B cell (primary cell): ENCODE measurements around the gene CAMK2B. TPM values are rescaled to one million over a fixed set of nuclear protein-coding genes. Genes with fewer than 3 reads are reported as not detected.

Experiments used
- ATAC-seq: fragments of 200-7000 bp; cut with Tn5 transposase; one replicate; pipeline ENCODE4 v1.10.0; 2021; ENCODE audit warnings: low read depth, mild to moderate bottlenecking, moderate number of reproducible peaks, moderate library complexity
- CTCF ChIA-PET: fragments of 350-600 bp; sonication (Branson Sonifier 250); formaldehyde crosslinking; loops from one replicate; lab custom pipeline; 2021; ENCODE audit warnings: antibody characterized with exemption, inconsistent platforms; lab: Charles Lee
- POLR2A ChIA-PET: fragments of 350-600 bp; sonication (Branson Sonifier 250); formaldehyde crosslinking; loops from one replicate; lab custom pipeline; 2021; ENCODE audit warnings: antibody characterized with exemption; lab: Charles Lee
- DNase-seq: peaks from one replicate; pipeline ENCODE4 v3.0.0; 2013
- H2AFZ ChIP-seq: 2 replicates; pipeline ENCODE4 v1.6.1; 2012; ENCODE audit warnings: mild to moderate bottlenecking, low read depth, low read length; ENCODE audit not compliant: insufficient read depth, poor library complexity, severe bottlenecking
- H3K27ac ChIP-seq, 2 donors: 1 replicate in 1 of 2; 2 replicates in 1 of 2; pipeline ENCODE4 v1.5.1; 2012 to 2013; ENCODE audit warnings: low read length in 2 of 2, mild to moderate bottlenecking in 2 of 2, moderate library complexity in 1 of 2
- H3K27me3 ChIP-seq, 4 experiments: fragments of 200-600 bp in 1 of 4; sonication (generic) in 1 of 4; replicated peaks in 1 of 4; 1 replicate in 2 of 4; 2 replicates in 2 of 4; pipeline versions ENCODE4 v1.6.1 to v1.7.0; 2013 to 2016; ENCODE audit warnings: low read length in 3 of 4, mild to moderate bottlenecking in 2 of 4, mixed read lengths in 1 of 4, moderate library complexity in 1 of 4; ENCODE audit not compliant: insufficient read depth in 4 of 4, control insufficient read depth in 3 of 4; ENCODE audit errors: control extremely low read depth in 1 of 4
- H3K36me3 ChIP-seq, 2 experiments: replicated peaks in 1 of 2; 1 replicate in 1 of 2; 2 replicates in 1 of 2; pipeline versions ENCODE4 v1.6.1 to v1.7.1; 2013; ENCODE audit warnings: low read length in 1 of 2; ENCODE audit not compliant: insufficient read depth in 2 of 2, control insufficient read depth in 1 of 2; ENCODE audit errors: control extremely low read depth in 1 of 2, extremely low read depth in 1 of 2
- H3K4me1 ChIP-seq, 2 donors: fragments of 200-600 bp in 1 of 2; sonication (generic) in 1 of 2; 1 replicate in 1 of 2; 2 replicates in 1 of 2; pipeline versions ENCODE4 v1.5.1 to v1.6.1; 2013 to 2017; ENCODE audit warnings: low read length in 2 of 2; ENCODE audit not compliant: control insufficient read depth in 2 of 2, insufficient read depth in 2 of 2
- H3K4me2 ChIP-seq: replicated peaks from 2 replicates; pipeline ENCODE3; 2012; ENCODE audit warnings: mild to moderate bottlenecking, low read depth, low read length; ENCODE audit not compliant: poor library complexity, severe bottlenecking
- H3K4me3 ChIP-seq, 5 experiments: fragments of 200-600 bp in 1 of 5; sonication (generic) in 1 of 5; 1 replicate in 3 of 5; 2 replicates in 2 of 5; pipeline versions ENCODE4 v1.5.1 to v1.7.0; 2011 to 2016; ENCODE audit warnings: low read length in 4 of 5, mild to moderate bottlenecking in 4 of 5, low read depth in 2 of 5, control low read depth in 1 of 5, moderate library complexity in 1 of 5; ENCODE audit not compliant: insufficient read depth in 1 of 5; ENCODE audit errors: control extremely low read depth in 1 of 5, extremely low read depth in 1 of 5
- H3K79me2 ChIP-seq: fragments of 200-600 bp; sonication (generic); one replicate; pipeline ENCODE4 v1.6.0; 2016; ENCODE audit warnings: low read length; ENCODE audit not compliant: control insufficient read depth, insufficient read depth
- H3K9ac ChIP-seq: fragments of 200-600 bp; sonication (generic); 2 replicates; pipeline ENCODE4 v1.6.1; 2017; ENCODE audit warnings: mild to moderate bottlenecking, low read length, moderate library complexity
- H3K9me3 ChIP-seq, 3 donors: one replicate each; pipeline versions ENCODE4 v1.6.1 to v1.7.1; 2013; ENCODE audit warnings: low read length in 2 of 3; ENCODE audit not compliant: control insufficient read depth in 2 of 3, insufficient read depth in 1 of 3; ENCODE audit errors: control extremely low read depth in 1 of 3
- H4K20me1 ChIP-seq: 2 replicates; pipeline ENCODE4 v1.6.0; 2012; ENCODE audit warnings: mild to moderate bottlenecking, low read length; ENCODE audit not compliant: insufficient read depth, control insufficient read depth, poor library complexity, severe bottlenecking
- H3K27ac Mint-ChIP-seq: one replicate; pipeline ENCODE4 v1.8.0; 2021; ENCODE audit warnings: mixed read lengths
- H3K27me3 Mint-ChIP-seq: one replicate; pipeline ENCODE4 v1.8.0; 2021; ENCODE audit warnings: mixed read lengths
- H3K4me1 Mint-ChIP-seq: one replicate; pipeline ENCODE4 v1.8.0; 2021; ENCODE audit warnings: mixed read lengths
- H3K4me3 Mint-ChIP-seq: one replicate; pipeline ENCODE4 v1.8.0; 2021; ENCODE audit warnings: mixed read lengths
- H3K9me3 Mint-ChIP-seq: one replicate; pipeline ENCODE4 v1.8.0; 2022; ENCODE audit warnings: mixed read lengths; ENCODE audit not compliant: insufficient read depth
- EZH2 ChIP-seq: IDR thresholded peaks from 2 replicates; pipeline ENCODE4 v1.6.1; 2012; ENCODE audit warnings: borderline replicate concordance, low read depth, mild to moderate bottlenecking, moderate library complexity, low read length; ENCODE audit not compliant: insufficient read depth, poor library complexity, severe bottlenecking
- whole genome bisulfite sequencing: methylation state at CpG from one replicate; pipeline ENCODE4 v1.1.5; 2013; ENCODE audit warnings: missing lambda C conversion rate; ENCODE audit not compliant: insufficient coverage; 5-methylcytosine and 5-hydroxymethylcytosine counted together
- intact Hi-C: fragments of 100-400 bp; cut with micrococcal nuclease; formaldehyde crosslinking; loops from one replicate; pipeline ENCODE4 v1.10.0; 2022
- polyA plus RNA-seq: library from polyadenylated mRNA; depleted of rRNA; stranded (reverse); fragments of >200 nt; gene quantifications from 2 replicates; pipeline ENCODE4 v1.2.3, GENCODE V29; 2012
- total RNA-seq, 2 donors: library from RNA; stranded (reverse); fragments of 120-200 nt in 1 of 2; gene quantifications; 1 replicate in 1 of 2; 2 replicates in 1 of 2; pipeline versions ENCODE4 v1.2.3 to v1.2.4, GENCODE V29; 2013 to 2022
- TF ChIP-seq, protein P1 (sequence below): fragments of 200-600 bp; IDR thresholded peaks from one replicate; pipeline ENCODE4 v1.8.0; 2022; ENCODE audit warnings: antibody characterized with exemption, mild to moderate bottlenecking

CAMK2B gene
- total and polyA plus RNA-seq, 2 donors (not counting 1 experiment from before 2014, with no cell fraction given), result 0.42 TPM; not detected in 1

- Histone ChIP-seq H3K4me1 (peaks cover 7 to 9% of the 10 kb centered on the region in 2 donors), H3K27ac (no peak overlapping the region), H3K4me2 (no peak overlapping the region), H4K20me1 (no peaks in the 10 kb centered on the region), H3K9ac (no peak overlapping the region), H3K4me3 (no peak overlapping the region), H3K79me2 (no peaks in the 10 kb centered on the region), H3K9me3 (peaks cover 2 to 18% (median 17%) of the 10 kb centered on the region in 3 donors), H2AFZ (no peak overlapping the region), H3K36me3 (no peaks in the 10 kb centered on the region), H3K27me3 (no peaks in the 10 kb centered on the region)
- H3K27ac Mint-ChIP-seq, result no peak overlapping the region
- TF ChIP-seq EZH2, result no peak
- TF ChIP-seq, protein P1, sequence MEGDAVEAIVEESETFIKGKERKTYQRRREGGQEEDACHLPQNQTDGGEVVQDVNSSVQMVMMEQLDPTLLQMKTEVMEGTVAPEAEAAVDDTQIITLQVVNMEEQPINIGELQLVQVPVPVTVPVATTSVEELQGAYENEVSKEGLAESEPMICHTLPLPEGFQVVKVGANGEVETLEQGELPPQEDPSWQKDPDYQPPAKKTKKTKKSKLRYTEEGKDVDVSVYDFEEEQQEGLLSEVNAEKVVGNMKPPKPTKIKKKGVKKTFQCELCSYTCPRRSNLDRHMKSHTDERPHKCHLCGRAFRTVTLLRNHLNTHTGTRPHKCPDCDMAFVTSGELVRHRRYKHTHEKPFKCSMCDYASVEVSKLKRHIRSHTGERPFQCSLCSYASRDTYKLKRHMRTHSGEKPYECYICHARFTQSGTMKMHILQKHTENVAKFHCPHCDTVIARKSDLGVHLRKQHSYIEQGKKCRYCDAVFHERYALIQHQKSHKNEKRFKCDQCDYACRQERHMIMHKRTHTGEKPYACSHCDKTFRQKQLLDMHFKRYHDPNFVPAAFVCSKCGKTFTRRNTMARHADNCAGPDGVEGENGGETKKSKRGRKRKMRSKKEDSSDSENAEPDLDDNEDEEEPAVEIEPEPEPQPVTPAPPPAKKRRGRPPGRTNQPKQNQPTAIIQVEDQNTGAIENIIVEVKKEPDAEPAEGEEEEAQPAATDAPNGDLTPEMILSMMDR, result no peak
- 84% methylated on average over 4 of the region's 4 CpGs for WGBS
- DNase-seq (no peak), ATAC-seq (no peak)
- POLR2A ChIA-PET, result no interaction called here
- H3K9me3 Mint-ChIP-seq, result peaks cover 17% of the 10 kb centered on the region
- intact Hi-C loops, result loop anchor here (5.0 kb wide), 1 partner anchor 78 kb away; no protein-coding TSS in a partner anchor
- CTCF ChIA-PET, result no interaction called here
- peaks cover 3% of the 10 kb centered on the region for H3K27me3 Mint-ChIP-seq
- no peak overlapping the region for H3K4me3 Mint-ChIP-seq
- peaks cover 24% of the 10 kb centered on the region for H3K4me1 Mint-ChIP-seq
Observed at GRCh38 chr7:44335184-44335583, 9.8 kb upstream of the CAMK2B start.

DNA sequence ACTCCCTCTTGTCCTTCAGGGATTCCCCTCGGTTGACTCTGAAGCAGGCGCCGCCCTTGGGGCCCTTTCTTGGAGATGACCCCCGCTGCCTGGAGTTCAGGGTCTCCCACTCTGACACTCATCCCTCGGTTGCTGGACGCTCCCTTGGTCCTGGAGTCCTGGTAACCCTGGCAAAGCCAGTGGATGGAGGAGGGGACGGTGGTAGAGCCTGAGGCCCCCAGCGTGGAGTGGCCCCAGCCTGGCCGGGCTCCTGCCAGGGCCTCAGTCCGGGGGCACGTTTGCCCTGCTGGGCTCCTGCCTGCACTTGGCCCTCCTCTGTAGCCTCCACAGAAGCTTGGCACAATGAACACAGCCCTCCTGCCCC lies 9.3 kb upstream of the CAMK2B start:
- 97% methylated on average over 11 of the region's 11 CpGs for WGBS
- H3K36me3 ChIP-seq, result no peaks in the 10 kb centered on the region
- no peak overlapping the region for H3K9ac ChIP-seq
- TF ChIP-seq, protein P1, result no peak
- TF ChIP-seq EZH2, result no peak
- no peaks in the 10 kb centered on the region for H3K27me3 ChIP-seq
- H3K79me2 ChIP-seq, result no peaks in the 10 kb centered on the region
- H3K9me3 ChIP-seq, result peaks cover 2 to 18% (median 17%) of the 10 kb centered on the region in 3 donors
- H3K27me3 Mint-ChIP-seq, result peaks cover 3% of the 10 kb centered on the region
- peaks cover 7 to 9% of the 10 kb centered on the region in 2 donors for H3K4me1 ChIP-seq
- H3K9me3 Mint-ChIP-seq, result peaks cover 17% of the 10 kb centered on the region
- DNase-seq (no peak), ATAC-seq (no peak)
- H3K27ac Mint-ChIP-seq, result no peak overlapping the region
- no peak overlapping the region for H3K4me2 ChIP-seq
- H3K27ac ChIP-seq, result no peak overlapping the region
- no peaks in the 10 kb centered on the region for H4K20me1 ChIP-seq
- H2AFZ ChIP-seq, result no peak overlapping the region
- H3K4me3 Mint-ChIP-seq, result no peak overlapping the region
- H3K4me3 ChIP-seq, result no peak overlapping the region
- peaks cover 23% of the 10 kb centered on the region for H3K4me1 Mint-ChIP-seq
- ChIA-PET POLR2A (no interaction called here), CTCF (no interaction called here)
- intact Hi-C loops, result loop anchor here (5.0 kb wide), 1 partner anchor 77 kb away; no protein-coding TSS in a partner anchor
